Measurements from ENCODE around the gene CALCOCO1.

The CALCOCO1 gene

GRCh38 chr12:53696655-53697331 lies 30.5 kb downstream of the CALCOCO1 start:
- no peaks in the 10 kb centered on the region for H3K4me1 ChIP-seq (ENCODE audit: insufficient read depth, insufficient read length)
- peak overlapping the region; percentile 24 for H3K4me3 ChIP-seq (ENCODE audit: insufficient read length, low read depth)
- H3K9me3 ChIP-seq (ENCODE audit: insufficient read depth, low read length), result no peaks in the 10 kb centered on the region
- TF ChIP-seq SUZ12 (IDR thresholded peaks at IDR 0.05; ENCODE audit: extremely low read depth, insufficient read depth, insufficient read length), result peak; percentile 32
- TF ChIP-seq ZNF274 (IDR thresholded peaks at IDR 0.05; ENCODE audit: low read depth, low read length), result no peak
- no peak for TF ChIP-seq YY1 (IDR thresholded peaks at IDR 0.05; ENCODE audit: insufficient read depth, insufficient read length)
- peaks cover 87% of the 10 kb centered on the region for H3K27me3 ChIP-seq (ENCODE audit: insufficient read depth, insufficient read length)
- no peak for DNase-seq (ENCODE audit: low read depth, low spot score)
- H3K9ac ChIP-seq (ENCODE audit: insufficient read length, low read depth), result peak overlapping the region; percentile 51
- H3K36me3 ChIP-seq (ENCODE audit: insufficient read depth, insufficient read length, low read length), result no peaks in the 10 kb centered on the region

GRCh38 chr12:53696285-53696654 lies 31.0 kb downstream of the CALCOCO1 start:
- Histone ChIP-seq H3K9ac (ENCODE audit: insufficient read length, low read depth) (peak overlapping the region; percentile 51), H3K27me3 (ENCODE audit: insufficient read depth, insufficient read length) (peaks cover 81% of the 10 kb centered on the region), H3K4me3 (ENCODE audit: insufficient read length, low read depth) (peak overlapping the region; percentile 24), H3K36me3 (ENCODE audit: insufficient read depth, insufficient read length, low read length) (no peaks in the 10 kb centered on the region), H3K9me3 (ENCODE audit: insufficient read depth, low read length) (no peaks in the 10 kb centered on the region), H3K4me1 (ENCODE audit: insufficient read depth, insufficient read length) (no peaks in the 10 kb centered on the region)
- no peak for TF ChIP-seq SUZ12 (IDR thresholded peaks at IDR 0.05; ENCODE audit: extremely low read depth, insufficient read depth, insufficient read length)
- TF ChIP-seq ZNF274 (IDR thresholded peaks at IDR 0.05; ENCODE audit: low read depth, low read length), result no peak
- no peak for TF ChIP-seq YY1 (IDR thresholded peaks at IDR 0.05; ENCODE audit: insufficient read depth, insufficient read length)
- peak; percentile 88 for DNase-seq (ENCODE audit: low read depth, low spot score)

- no peak for TF ChIP-seq YY1 (IDR thresholded peaks at IDR 0.05; ENCODE audit: insufficient read depth, insufficient read length)
- H3K27me3 ChIP-seq (ENCODE audit: insufficient read depth, insufficient read length), result peaks cover 73% of the 10 kb centered on the region
- H3K36me3 ChIP-seq (ENCODE audit: insufficient read depth, insufficient read length, low read length), result no peaks in the 10 kb centered on the region
- DNase-seq (ENCODE audit: low read depth, low spot score), result no peak
- peak overlapping the region; percentile 44 for H3K4me3 ChIP-seq (ENCODE audit: insufficient read length, low read depth)
- H3K9me3 ChIP-seq (ENCODE audit: insufficient read depth, low read length), result no peaks in the 10 kb centered on the region
- H3K9ac ChIP-seq (ENCODE audit: insufficient read length, low read depth), result peak overlapping the region; percentile 59
- no peaks in the 10 kb centered on the region for H3K4me1 ChIP-seq (ENCODE audit: insufficient read depth, insufficient read length)
These were observed 31.8 kb downstream of the CALCOCO1 start for GRCh38 chr12:53695152-53696145.

GRCh38 chr12:53694756-53695151 lies 32.5 kb downstream of the CALCOCO1 start:
- no peak for TF ChIP-seq ZNF274 (IDR thresholded peaks at IDR 0.05; ENCODE audit: low read depth, low read length)
- TF ChIP-seq SUZ12 (IDR thresholded peaks at IDR 0.05; ENCODE audit: extremely low read depth, insufficient read depth, insufficient read length), result no peak
- no peak for TF ChIP-seq YY1 (IDR thresholded peaks at IDR 0.05; ENCODE audit: insufficient read depth, insufficient read length)
- H3K27me3 ChIP-seq (ENCODE audit: insufficient read depth, insufficient read length), result peaks cover 66% of the 10 kb centered on the region
- no peaks in the 10 kb centered on the region for H3K4me1 ChIP-seq (ENCODE audit: insufficient read depth, insufficient read length)
- no peaks in the 10 kb centered on the region for H3K36me3 ChIP-seq (ENCODE audit: insufficient read depth, insufficient read length, low read length)
- DNase-seq (ENCODE audit: low read depth, low spot score), result no peak
- no peak overlapping the region for H3K4me3 ChIP-seq (ENCODE audit: insufficient read length, low read depth)
- no peaks in the 10 kb centered on the region for H3K9me3 ChIP-seq (ENCODE audit: insufficient read depth, low read length)
- no peak overlapping the region for H3K9ac ChIP-seq (ENCODE audit: insufficient read length, low read depth)

GRCh38 chr12:53688134-53688533 lies 39.1 kb downstream of the CALCOCO1 start:
- Histone ChIP-seq H3K9ac (ENCODE audit: insufficient read length, low read depth) (no peak overlapping the region), H3K4me1 (ENCODE audit: insufficient read depth, insufficient read length) (no peaks in the 10 kb centered on the region), H3K36me3 (ENCODE audit: insufficient read depth, insufficient read length, low read length) (no peaks in the 10 kb centered on the region), H3K27me3 (ENCODE audit: insufficient read depth, insufficient read length) (peaks cover 7% of the 10 kb centered on the region), H3K9me3 (ENCODE audit: insufficient read depth, low read length) (no peaks in the 10 kb centered on the region), H3K4me3 (ENCODE audit: insufficient read length, low read depth) (no peak overlapping the region)
- no peak for TF ChIP-seq SUZ12 (IDR thresholded peaks at IDR 0.05; ENCODE audit: extremely low read depth, insufficient read depth, insufficient read length)
- no peak for TF ChIP-seq ZNF274 (IDR thresholded peaks at IDR 0.05; ENCODE audit: low read depth, low read length)
- no peak for TF ChIP-seq YY1 (IDR thresholded peaks at IDR 0.05; ENCODE audit: insufficient read depth, insufficient read length)
- no peak for DNase-seq (ENCODE audit: low read depth, low spot score)

GRCh38 chr12:53686436-53686835 lies 40.8 kb downstream of the CALCOCO1 start:
- no peak for TF ChIP-seq SUZ12 (IDR thresholded peaks at IDR 0.05; ENCODE audit: extremely low read depth, insufficient read depth, insufficient read length)
- TF ChIP-seq ZNF274 (IDR thresholded peaks at IDR 0.05; ENCODE audit: low read depth, low read length), result no peak
- TF ChIP-seq YY1 (IDR thresholded peaks at IDR 0.05; ENCODE audit: insufficient read depth, insufficient read length), result no peak
- no peak for DNase-seq (ENCODE audit: low read depth, low spot score)
- H3K4me1 ChIP-seq (ENCODE audit: insufficient read depth, insufficient read length), result no peaks in the 10 kb centered on the region
- H3K9ac ChIP-seq (ENCODE audit: insufficient read length, low read depth), result no peak overlapping the region
- H3K36me3 ChIP-seq (ENCODE audit: insufficient read depth, insufficient read length, low read length), result no peaks in the 10 kb centered on the region
- H3K4me3 ChIP-seq (ENCODE audit: insufficient read length, low read depth), result no peak overlapping the region
- H3K27me3 ChIP-seq (ENCODE audit: insufficient read depth, insufficient read length), result no peaks in the 10 kb centered on the region
- no peaks in the 10 kb centered on the region for H3K9me3 ChIP-seq (ENCODE audit: insufficient read depth, low read length)

- Histone ChIP-seq H3K9me3 (ENCODE audit: insufficient read depth, low read length) (no peaks in the 10 kb centered on the region), H3K4me3 (ENCODE audit: insufficient read length, low read depth) (no peak overlapping the region), H3K27me3 (ENCODE audit: insufficient read depth, insufficient read length) (no peaks in the 10 kb centered on the region), H3K36me3 (ENCODE audit: insufficient read depth, insufficient read length, low read length) (no peaks in the 10 kb centered on the region), H3K4me1 (ENCODE audit: insufficient read depth, insufficient read length) (no peaks in the 10 kb centered on the region), H3K9ac (ENCODE audit: insufficient read length, low read depth) (no peak overlapping the region)
- DNase-seq (ENCODE audit: low read depth, low spot score), result no peak
- TF ChIP-seq ZNF274 (IDR thresholded peaks at IDR 0.05; ENCODE audit: low read depth, low read length), result no peak
- no peak for TF ChIP-seq YY1 (IDR thresholded peaks at IDR 0.05; ENCODE audit: insufficient read depth, insufficient read length)
- TF ChIP-seq SUZ12 (IDR thresholded peaks at IDR 0.05; ENCODE audit: extremely low read depth, insufficient read depth, insufficient read length), result no peak
These were observed 42.5 kb downstream of the CALCOCO1 start for GRCh38 chr12:53684654-53685220.
